NCI-H2029 (cell line): Measurements from ENCODE around the gene ITPK1.
A peak's percentile ranks its signal among the peaks of the same experiment; 100 is the strongest.

ENCODE experiments used
- DNase-seq: peaks from one replicate; lab custom pipeline; 2025; lab: John Stamatoyannopoulos, UW

ITPK1 gene

DNA sequence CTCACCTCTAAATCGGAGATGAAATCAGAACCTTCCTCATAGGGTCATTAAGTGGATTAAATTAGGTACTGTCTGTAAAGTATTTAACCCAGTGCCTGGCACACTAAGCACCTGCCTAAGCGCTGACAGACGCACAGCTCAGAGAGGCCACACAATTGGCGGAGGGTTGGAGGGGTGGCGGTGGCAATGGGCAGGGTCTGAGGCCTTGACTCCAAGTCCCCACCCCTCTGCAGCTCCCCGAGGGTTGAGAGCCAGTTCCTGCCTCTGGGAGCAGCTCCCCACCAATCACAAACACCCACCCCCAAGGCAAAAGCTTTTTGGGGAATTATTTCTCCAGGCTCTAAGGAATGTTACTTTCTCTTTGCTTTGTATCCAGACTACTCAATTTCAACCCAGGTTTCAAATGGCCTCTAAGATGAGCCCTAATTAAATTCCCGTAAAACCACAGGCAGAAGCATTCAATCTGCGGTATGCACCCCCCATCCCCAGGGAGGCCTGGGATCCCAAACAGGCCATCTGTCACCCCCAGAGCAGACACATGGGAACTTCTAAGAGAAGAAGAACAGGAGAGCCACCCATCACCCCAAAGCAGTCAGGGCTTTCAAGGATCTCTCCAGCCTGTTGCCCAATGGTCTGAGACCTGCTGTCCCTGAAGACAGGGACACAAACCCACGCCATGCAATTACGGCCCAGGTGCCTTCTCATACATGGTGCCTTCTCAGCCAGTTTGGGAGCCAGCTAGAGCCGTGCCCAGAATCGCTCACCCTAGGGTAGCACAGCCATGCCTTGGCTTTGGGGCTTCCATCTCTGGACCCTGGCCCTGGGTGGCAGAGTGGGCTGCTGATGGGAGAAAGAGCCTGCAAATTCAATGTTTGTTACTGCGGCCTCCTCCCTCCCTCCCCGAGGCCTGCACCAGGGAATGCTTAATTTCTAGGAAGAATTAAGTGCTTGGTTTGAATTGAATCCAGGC is 126.7 kb downstream of the ITPK1 start:
- no peak for DNase-seq

GRCh38 chr14:92987713-92988510 is 127.8 kb downstream of the ITPK1 start:
- no peak for DNase-seq

DNA sequence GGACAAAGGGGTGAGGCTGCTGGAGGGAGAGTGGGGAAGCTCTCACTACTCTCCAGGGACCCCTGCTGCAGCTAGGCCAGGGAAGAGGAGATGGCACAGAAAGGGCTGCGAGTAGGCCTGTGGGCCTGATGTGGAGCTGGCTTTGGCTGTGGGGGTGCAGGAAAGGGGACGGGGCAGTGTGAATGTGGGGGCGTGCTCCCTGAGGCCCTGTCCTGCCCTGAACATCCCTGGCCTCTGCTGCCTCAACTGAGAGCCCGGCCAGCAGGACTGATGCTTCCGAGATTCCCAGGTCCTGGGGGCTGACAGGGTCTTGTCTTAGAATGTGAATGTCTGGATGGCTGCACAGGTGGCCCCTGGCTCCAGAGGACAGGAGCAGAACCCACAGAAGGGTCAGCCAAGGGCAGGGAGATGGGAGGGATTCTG is 128.6 kb downstream of the ITPK1 start:
- DNase-seq, result no peak

GRCh38 chr14:92986254-92987147 is 129.2 kb downstream of the ITPK1 start:
- no peak for DNase-seq

DNA sequence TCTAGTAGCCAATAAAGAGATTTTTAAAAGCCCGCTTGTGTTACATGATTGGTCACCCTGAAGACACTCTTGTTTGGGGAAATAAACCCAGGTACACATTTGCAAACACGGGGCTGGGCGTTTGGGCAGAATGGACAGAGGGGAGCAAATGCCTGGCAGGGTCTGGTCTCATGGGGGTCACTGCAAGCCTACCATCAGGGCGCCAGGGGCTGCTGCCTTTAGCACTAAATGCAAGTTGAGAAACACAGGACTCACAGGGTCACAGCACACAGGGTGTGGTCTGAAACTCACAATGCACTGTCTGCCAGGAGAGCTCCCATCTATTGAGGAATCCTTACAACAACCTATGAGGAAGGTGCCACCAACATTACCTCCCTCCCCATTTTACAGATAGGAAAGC is 130.2 kb downstream of the ITPK1 start:
- DNase-seq, result no peak

- no peak for DNase-seq
Measured at GRCh38 chr14:92984896-92985295, 130.8 kb downstream of the ITPK1 start.

DNA sequence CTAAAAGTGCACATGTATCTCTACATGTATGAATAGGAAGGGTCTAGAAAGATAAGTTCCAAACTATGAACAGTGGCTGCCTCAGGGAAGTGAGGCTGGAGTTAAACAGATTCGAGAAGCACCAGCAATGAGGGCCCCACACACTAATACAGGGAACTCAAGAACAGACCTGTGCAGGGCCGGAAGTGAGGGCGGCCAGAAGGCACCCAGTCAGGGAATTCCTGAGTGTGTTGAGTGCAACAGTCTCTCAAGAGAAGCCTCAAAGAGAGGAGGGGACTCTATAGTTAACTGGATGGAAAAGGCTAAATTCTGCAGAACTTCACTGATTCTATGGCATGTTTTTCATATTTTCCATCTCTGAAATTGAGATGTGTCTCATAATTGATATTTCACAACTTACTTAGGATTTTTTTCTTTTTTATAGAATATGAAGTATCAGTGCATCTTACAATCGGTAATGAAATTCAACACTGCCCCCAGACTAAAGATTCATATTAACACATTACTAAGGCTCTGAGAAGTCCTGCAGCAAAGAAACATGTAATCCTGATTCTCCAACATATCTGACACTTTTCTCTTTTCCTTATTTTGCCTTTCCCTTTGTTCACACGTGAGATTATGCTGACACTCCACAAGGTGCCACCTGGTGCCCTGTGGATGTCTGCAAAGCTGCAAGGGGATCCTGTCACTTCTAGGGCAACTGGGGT is 131.5 kb downstream of the ITPK1 start:
- no peak for DNase-seq

DNA sequence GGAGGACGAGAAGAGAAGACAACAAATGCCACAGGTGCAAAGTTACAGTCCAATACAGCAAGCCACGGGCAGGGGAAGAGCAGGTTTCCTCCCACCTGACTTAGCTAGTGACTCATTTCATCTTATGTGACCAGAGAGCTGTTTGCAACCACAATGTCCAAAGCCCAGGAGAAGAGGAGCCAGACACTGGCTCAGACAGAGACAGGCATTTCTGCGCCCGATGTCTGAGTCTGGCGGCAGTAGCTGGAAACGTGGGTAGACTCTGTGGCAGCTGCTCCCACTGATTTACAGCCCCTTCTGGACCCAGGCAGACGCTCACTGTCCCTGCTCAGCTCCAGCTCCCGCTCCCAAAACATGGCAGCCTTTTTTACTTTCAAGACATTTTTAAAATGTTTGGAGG is 132.8 kb downstream of the ITPK1 start:
- DNase-seq, result no peak

DNA sequence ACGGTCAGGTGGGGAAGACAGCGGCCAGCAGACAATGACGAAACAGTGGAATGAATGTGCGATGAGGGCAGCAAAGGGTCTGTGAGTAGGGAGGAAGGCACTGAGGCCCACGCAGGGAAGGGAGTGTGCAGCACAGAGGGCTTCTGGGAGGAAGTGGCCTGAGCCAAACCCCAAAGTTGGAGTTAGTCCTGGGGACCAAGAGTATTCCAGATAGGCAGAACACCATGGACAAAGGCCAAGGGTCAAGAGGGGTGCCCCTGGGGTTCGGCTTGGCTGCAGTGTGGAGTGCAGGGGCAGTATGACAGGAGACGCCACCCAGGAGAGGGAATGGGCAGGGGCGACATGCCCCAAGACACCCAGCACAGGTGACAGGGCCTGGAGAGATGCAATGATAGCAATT is 134.0 kb downstream of the ITPK1 start:
- DNase-seq, result no peak

DNA sequence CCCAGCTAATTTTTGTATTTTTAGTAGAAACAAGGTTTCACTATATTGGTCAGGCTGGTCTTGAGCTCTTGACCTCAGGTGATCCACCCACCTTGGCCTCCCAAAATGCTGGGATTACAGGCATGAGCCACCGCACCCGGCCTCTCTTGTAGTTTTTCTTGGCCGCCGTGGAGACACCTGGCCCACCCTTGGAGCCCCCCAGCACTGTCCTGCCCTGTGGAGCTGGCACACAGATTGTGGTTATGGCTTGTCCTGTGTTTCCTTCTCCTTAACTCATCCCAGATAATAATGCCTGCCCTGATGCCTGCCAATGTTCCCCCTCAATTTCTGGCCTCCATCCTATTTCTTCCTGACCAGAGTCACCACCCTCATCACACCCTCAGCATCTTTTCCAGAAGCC is 134.9 kb downstream of the ITPK1 start:
- no peak for DNase-seq

- no peak for DNase-seq
Measured at GRCh38 chr14:92978229-92979021, 137.3 kb downstream of the ITPK1 start.

DNA sequence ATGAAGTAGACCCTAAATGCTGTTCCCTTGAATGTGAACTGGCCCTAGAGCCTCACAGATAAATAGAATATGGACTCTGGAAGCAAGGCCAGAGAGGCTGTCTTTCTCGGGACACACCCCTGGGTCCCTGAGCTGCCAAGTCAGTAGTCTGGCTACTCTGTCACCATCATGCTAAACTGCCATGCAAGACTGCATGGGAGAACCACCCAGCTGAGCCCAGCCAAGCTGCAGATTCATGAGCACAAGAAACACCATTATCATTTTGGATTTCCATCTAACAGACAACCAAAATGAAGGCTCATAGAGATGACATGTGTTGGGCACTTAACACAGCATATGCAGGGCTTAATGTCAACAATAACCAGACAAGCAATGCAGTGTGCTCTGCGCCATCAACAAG is 139.5 kb downstream of the ITPK1 start:
- no peak for DNase-seq

DNA sequence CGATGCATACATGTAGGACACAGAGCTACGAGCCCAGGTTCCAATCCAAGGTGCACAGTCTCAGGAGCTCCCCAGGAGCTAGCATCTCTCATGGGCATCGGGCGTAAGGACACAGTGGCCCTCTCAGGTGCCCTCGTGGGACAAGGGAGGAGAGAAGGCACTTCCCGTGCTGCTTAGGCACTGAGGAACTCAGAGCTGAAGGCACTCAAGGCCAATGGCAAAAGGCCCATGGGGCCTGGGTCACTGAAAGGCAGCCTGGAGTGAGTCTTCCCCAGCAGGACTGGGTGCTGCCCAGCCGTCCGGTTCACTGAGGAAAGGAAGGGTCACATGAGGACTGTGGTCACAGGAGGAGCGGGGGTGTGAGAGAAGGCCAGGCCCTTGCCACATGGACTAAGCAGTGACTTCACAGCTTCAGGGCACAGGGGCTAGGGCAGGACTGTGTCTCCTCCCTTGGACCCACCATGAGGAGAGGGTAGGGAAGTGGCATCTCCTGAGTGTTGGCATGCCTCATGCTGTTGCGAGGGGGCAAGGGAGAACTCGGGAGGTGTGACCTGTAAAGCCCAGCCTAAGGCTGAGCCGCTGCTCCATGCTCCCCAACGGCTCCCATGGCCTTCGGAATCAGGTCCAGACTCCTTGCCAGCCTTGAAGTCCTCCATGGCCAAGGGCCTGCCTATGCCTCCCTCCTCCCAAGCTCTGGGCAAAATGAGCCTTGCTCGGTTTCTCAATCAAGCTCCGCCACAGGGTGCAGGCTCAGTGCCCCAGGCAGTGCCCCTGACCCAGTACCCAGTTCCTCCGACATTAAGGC is 141.0 kb downstream of the ITPK1 start:
- no peak for DNase-seq

DNA sequence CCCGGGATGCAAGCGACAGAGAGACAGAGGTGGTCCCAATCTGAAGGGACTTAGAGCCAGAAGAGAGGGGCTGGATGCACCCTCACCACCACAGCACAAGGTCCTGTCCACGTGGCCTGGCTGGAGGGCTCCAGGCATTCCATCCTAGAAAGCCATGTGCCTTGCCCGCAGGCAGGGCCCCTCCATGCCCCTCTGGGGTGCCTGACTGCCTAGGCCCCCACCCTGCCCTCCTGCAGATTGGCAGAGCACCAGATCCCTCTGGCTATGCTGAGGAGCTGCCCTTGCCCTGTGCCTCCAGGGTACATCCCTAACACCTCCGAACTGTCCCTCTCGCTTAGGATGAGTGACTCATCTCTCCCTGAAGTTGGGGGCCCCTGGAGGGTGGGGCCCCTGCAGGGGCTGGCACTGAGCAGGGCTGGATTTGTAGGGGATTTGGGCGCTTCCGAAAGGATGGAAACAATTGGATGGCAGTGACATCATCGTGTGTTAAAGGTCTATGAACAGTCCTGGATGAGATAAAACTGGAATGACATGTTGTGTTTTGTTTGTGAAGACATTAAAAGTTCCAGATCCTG is 141.8 kb downstream of the ITPK1 start:
- DNase-seq, result no peak

DNA sequence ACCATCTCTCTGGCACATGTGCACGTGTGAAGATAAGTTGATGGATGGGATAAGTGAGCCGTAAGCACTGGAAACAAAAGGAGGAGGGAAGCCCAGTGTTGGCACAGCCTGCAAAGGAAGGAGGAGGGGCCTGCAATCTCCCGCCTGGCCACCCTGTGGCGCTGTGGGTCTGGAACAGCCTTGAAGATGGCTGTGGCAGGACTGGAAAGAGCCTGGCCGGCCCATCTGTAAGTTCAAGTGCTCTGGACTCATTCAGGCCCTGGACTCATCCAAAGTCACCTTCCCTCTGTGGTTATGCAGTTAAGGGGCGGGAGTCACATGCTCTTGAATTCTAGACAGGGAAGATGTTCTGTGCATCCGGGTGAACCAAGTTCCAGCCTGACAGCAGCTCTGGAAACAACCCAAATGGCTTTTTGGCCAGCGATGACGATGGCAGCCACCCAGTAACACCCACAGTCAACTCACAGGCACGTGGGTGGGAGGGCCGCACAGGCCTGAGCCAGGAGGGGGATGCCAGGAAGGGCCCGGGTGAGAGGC is 142.4 kb downstream of the ITPK1 start:
- DNase-seq, result peak; percentile 21

GRCh38 chr14:92971601-92972180 is 144.0 kb downstream of the ITPK1 start:
- DNase-seq, result no peak

DNA sequence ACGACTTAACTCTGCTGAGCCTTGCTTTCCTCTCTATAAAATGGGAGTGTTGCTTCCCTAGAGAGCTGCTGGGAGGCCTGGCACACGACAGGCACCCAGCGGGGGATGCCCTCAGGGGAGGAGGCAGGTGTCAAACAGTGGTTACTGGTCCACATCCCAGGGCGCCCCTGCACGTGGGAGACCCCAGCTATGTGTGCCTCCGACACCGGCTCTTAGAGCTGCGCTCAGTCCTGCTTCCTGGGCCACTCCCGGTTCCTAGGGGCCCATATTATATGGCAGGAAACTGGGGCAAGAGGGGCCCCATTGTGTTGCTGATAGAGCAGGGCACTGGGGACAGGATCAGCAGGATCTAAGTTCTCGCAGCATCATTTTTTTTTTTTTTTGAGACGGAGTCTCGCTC is 145.5 kb downstream of the ITPK1 start:
- no peak for DNase-seq

DNA sequence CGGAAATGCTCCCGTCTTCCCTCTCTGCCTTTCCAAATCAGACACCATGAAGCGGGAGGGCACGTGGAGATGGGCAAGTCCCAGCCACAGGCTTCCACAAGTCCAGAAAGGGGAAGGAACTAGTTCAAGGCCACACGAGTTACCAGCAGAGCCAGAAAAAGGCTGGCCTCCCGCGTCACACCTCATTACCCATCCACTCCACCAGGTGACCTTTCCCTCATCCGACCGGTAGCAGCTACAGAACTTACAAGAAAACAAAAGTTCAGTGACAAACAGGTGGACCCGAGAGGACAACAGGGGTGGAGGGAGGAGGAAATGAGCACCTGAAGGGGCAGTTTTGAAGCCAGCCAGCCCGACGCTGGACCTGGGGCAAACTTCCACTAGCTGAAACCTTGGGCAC is 145.9 kb downstream of the ITPK1 start:
- DNase-seq, result no peak

DNA sequence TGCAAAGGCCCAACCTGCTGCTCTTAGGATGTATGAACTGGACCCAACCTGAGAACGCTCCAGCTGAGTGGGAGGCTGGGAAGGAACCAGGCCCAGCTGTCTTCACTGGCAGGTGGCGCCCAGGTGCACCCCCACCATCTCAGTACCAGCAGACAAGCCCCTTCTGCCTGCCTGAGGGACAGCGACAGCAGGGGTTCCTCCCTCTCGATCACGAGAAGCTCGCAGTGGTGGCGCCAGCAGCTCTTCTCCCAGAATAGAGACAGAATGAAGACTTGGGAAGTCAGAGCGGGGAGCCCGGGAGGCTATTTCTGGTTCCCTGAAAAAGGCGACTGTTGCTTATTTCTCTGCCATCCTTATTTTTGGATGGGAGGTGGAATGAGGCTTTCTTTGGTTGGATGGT is 146.3 kb downstream of the ITPK1 start:
- no peak for DNase-seq
